Activated T-cell treated with anti-CD3 and anti-CD28 coated beads, Interleukin-2, amount 50 U/mL, for 72 hours (primary cell): ENCODE data around the gene PARP8. TPM values are rescaled to one million over a fixed set of nuclear protein-coding genes. Genes with fewer than 3 reads are reported as not detected.
"Not testable (repeated sequence)": the region's sequence is repeated elsewhere in the genome, so short reads cannot be mapped to it uniquely, and the experiment has no call there.

Experiments used
- ATAC-seq, 2 donors: fragments of 150-1000 bp; cut with Tn5 transposase; replicated peaks in 1 of 2; 2 replicates each; pipeline ENCODE4 v1.10.0; 2021; ENCODE audit warnings: moderate library complexity in 2 of 2, mild to moderate bottlenecking in 1 of 2
- DNase-seq, 2 donors: peaks; one replicate each; pipeline ENCODE4 v3.0.0; 2021 to 2022; ENCODE audit warnings: mixed read lengths in 1 of 2
- H3K27ac Mint-ChIP-seq: one replicate; pipeline ENCODE4 v1.8.0; 2022; ENCODE audit warnings: mild to moderate bottlenecking, moderate library complexity, mixed read lengths
- H3K27me3 Mint-ChIP-seq: one replicate; pipeline ENCODE4 v1.8.0; 2022; ENCODE audit warnings: low read depth, mixed read lengths
- H3K36me3 Mint-ChIP-seq, 2 donors: one replicate each; pipeline ENCODE4 v1.8.0; 2022; ENCODE audit warnings: mixed read lengths in 2 of 2, mild to moderate bottlenecking in 1 of 2; ENCODE audit not compliant: insufficient read depth in 2 of 2
- H3K4me1 Mint-ChIP-seq: one replicate; pipeline ENCODE4 v1.8.0; 2022; ENCODE audit warnings: low read depth, mixed read lengths
- H3K4me3 Mint-ChIP-seq, 2 donors: one replicate each; pipeline ENCODE4 v1.8.0; 2022; ENCODE audit warnings: mild to moderate bottlenecking in 2 of 2, mixed read lengths in 2 of 2, moderate library complexity in 2 of 2
- H3K9me3 Mint-ChIP-seq, 2 donors: one replicate each; pipeline ENCODE4 v1.8.0; 2022; ENCODE audit warnings: mixed read lengths in 2 of 2
- total RNA-seq, 2 donors: library from RNA; stranded (reverse); gene quantifications; one replicate each; pipeline ENCODE4 v1.2.3, GENCODE V29; 2022

The PARP8 gene
- total RNA-seq, 2 donors from 2014 or later, result 53.3 to 61.0 TPM

DNA sequence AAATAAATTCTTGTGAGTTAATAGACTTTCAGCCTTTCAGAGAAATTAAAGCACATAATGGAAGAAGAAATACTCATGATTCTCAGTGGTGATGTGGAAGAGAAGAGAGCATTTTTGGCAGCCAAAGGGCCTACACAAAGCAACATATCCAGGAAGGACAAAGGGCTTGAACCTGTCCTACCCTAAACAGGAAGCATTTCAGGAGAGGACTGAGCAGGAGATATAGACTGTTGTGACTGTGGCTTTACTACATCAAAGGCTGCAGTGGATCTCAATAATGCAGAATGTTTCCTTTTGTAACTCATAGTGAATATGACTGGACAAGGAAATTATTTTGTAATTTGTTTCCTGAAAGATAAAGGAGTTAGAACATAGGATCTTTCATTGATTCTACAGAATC is 1.3 kb upstream of the PARP8 start:
- H3K4me1 Mint-ChIP-seq, result peaks cover 26% of the 10 kb centered on the region
- no peaks in the 10 kb centered on the region for H3K9me3 Mint-ChIP-seq
- DNase-seq (no peak), ATAC-seq (no peak)
- peaks cover 9% of the 10 kb centered on the region in 2 donors for H3K36me3 Mint-ChIP-seq
- peak overlapping the region; percentile 99 for H3K27ac Mint-ChIP-seq
- peak overlapping the region; percentile 96 to 97 for H3K4me3 Mint-ChIP-seq
- no peaks in the 10 kb centered on the region for H3K27me3 Mint-ChIP-seq

DNA sequence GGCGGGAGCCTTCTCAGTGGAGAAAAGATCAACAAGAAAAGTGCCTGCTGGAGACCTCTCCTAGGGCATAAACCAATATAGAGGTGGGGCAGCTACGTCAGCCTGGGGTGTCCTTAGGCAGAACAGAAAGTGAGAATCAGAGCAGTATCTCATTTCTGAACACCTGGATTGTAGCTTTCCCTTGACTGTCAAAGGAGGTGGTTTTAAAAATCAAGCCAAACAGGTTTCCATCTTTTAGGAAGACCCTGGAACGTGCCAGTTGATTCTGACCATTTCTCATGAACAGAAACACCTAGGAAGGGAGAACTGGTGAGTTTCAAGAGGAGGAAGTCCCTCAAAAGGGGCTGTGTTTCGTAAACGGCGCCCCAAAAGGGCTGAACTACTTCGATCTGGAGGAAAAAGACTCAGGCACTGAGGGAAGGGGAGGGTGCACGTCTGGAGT is 655 bp upstream of the PARP8 start:
- peak overlapping the region; percentile 99 for H3K27ac Mint-ChIP-seq
- H3K4me1 Mint-ChIP-seq, result peaks cover 32% of the 10 kb centered on the region
- ATAC-seq, H3K9me3 Mint-ChIP-seq, H3K36me3 Mint-ChIP-seq, H3K27me3 Mint-ChIP-seq: not testable (repeated sequence)
- peak; percentile 38 to 40 for DNase-seq
- peak overlapping the region; percentile 96 to 97 for H3K4me3 Mint-ChIP-seq

DNA sequence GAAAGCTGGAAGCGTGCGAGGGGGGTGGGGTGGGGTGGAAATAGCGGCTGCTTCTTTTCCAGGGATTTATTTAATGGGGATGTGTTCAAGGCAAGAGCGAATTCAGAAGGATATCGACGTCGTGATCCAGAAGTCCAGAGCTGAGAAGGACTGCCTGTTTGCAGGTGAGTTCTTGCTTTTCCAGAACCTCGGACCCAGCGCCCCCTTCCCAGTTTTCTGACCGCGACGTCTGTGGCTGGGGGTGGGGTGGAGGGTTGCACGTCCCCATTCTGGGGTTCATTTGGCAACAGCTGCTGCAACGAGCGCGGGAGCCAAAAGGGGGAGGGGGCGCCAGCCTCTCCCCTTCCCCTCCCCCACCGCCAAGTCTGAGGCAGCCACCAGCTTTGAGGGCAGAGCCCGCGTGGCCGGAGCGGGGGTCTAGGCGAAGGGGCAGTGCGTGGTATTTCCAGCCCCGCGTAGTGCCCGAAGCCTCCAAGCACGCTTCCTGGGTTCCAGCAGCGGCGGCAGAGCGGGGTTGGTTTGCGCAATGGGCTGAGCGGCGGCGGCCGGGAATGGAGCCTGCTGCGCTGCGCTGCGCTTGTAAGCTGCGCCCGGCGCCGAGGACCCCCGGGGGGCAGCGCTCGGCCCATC is 701 bp downstream of the PARP8 start:
- Mint-ChIP-seq H3K9me3 (no peaks in the 10 kb centered on the region), H3K4me3 (peak overlapping the region; percentile 91 to 98), H3K4me1 (peaks cover 42% of the 10 kb centered on the region), H3K36me3 (peaks cover 7 to 9% of the 10 kb centered on the region in 2 donors), H3K27me3 (no peaks in the 10 kb centered on the region), H3K27ac (peak overlapping the region; percentile 98)
- ATAC-seq (peak; percentile 54 to 62), DNase-seq (peak; percentile 57 to 64)

DNA sequence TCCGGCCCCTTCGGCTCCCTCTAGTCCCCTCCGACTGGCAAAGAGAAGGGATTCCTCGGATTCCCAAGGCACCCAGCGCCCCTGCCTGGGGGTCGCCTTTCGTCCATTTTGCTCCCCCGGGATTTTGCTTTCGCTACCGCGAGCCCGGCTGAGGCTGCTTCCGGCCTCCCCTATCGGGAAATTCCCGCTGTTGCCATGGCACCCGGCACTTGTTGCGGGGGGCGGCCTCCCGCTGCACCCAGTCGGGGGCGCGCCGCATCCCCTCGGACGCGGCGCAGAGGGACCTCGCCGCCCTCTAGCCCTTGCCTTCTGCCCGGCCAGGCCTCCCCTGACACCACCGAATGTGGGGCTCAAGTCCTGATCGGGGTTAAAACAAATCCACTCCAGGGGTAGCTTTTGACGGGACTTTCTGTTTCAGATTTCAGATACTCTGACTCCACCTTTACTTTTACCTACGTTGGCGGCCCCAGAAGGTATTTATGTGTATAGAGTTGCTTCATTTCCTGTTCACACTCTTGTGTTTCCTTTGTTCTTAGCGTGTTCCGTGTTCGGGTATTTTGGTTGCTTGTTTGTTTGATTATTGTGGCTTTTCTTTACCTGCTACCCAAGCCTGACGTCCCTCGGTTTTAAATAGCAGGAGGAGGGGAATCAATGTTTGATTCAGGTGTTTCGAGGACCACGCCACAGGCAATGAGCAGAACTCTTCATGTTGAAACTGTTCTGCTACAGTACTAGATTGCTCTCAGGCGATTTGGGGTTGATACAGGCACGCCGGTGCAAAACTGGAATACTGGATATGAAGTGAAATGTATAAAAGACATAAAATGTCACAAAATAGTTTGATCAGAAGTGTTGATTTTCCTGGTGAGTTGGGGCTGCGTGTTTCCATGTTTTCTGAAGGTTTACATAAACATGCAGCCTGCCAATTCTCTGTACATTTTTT is 1.5 kb downstream of the PARP8 start:
- DNase-seq (peak; percentile 86), ATAC-seq (peak; percentile 77 to 82)
- H3K27ac Mint-ChIP-seq, result peak overlapping the region; percentile 98
- H3K4me3 Mint-ChIP-seq, result peak overlapping the region; percentile 91 to 98
- H3K36me3 Mint-ChIP-seq, result peaks cover 7 to 9% of the 10 kb centered on the region in 2 donors
- H3K4me1 Mint-ChIP-seq, result peaks cover 49% of the 10 kb centered on the region
- no peaks in the 10 kb centered on the region for H3K9me3 Mint-ChIP-seq
- H3K27me3 Mint-ChIP-seq, result no peaks in the 10 kb centered on the region

DNA sequence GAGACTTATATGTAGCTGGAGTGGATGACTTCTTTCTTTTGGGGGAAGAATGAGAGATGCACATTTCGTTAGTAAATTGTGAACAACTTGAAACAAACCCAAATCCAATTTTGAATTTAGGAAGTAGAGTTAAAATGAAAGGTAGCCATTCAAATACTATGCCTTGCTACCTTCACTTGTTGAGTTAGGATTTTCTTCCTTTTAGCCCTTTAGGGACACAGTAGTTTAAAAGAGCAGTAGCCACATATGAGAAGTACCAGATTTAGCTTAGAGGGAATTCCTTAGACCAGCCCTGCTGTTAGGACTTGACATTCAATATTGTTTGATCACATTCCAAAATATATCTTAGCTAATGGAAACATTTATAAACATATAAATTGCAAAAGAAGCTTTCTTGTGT is 2.2 kb downstream of the PARP8 start:
- not testable (repeated sequence) for ATAC-seq, H3K9me3 Mint-ChIP-seq, H3K27me3 Mint-ChIP-seq, H3K36me3 Mint-ChIP-seq, DNase-seq
- H3K4me3 Mint-ChIP-seq, result peak overlapping the region; percentile 91 to 98
- peaks cover 54% of the 10 kb centered on the region for H3K4me1 Mint-ChIP-seq
- H3K27ac Mint-ChIP-seq, result peak overlapping the region; percentile 98

DNA sequence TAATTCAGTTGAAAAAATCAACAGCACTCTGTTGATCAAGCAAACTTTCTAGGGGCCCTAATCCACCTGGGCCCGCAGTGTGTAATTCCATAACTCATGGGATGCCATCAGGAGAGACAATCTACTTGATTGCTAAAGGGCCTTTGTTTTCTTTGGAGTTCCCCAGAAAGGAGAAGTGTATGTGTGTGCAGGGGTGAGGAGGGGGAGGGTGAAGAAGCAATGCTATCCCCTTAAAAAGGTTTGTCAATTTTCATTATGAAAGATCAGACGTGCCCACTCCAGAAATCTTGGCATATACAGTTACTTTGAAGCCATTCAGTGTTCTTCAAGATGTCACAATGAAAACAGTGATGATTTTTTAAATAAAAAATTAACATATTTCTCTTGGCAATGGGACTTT is 6.2 kb downstream of the PARP8 start:
- no peaks in the 10 kb centered on the region for H3K9me3 Mint-ChIP-seq
- DNase-seq, result no peak
- peak overlapping the region; percentile 85 for H3K27ac Mint-ChIP-seq
- H3K4me1 Mint-ChIP-seq, result peaks cover 75% of the 10 kb centered on the region
- no peak for ATAC-seq
- peak overlapping the region in 1 of 2 donors; percentile 26 for H3K4me3 Mint-ChIP-seq
- no peaks in the 10 kb centered on the region for H3K27me3 Mint-ChIP-seq
- peaks cover 5 to 16% of the 10 kb centered on the region in 2 donors for H3K36me3 Mint-ChIP-seq

DNA sequence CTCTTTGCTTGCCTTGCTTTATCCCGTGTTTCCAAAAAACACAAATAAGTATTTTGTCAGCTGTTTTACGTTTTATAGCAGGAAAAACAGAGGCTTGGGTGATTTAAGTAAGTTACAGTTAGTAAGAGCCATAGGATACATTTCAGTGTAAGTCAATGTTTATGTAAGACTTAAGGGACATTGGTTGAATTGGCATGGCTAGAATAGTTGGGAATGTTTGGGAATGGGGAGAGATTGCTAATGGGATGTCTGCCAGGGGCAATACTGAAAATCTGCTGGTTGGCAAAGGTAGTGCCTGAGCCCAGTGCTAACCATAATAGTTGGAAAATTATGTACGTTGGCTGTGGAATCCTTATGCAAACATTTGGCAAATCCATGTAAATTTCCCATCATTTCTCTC is 7.0 kb downstream of the PARP8 start:
- Mint-ChIP-seq H3K36me3 (peaks cover 1 to 12% of the 10 kb centered on the region in 2 donors), H3K4me1 (peaks cover 75% of the 10 kb centered on the region), H3K27ac (peak overlapping the region; percentile 92)
- not testable (repeated sequence) for ATAC-seq, H3K9me3 Mint-ChIP-seq, DNase-seq, H3K4me3 Mint-ChIP-seq, H3K27me3 Mint-ChIP-seq

DNA sequence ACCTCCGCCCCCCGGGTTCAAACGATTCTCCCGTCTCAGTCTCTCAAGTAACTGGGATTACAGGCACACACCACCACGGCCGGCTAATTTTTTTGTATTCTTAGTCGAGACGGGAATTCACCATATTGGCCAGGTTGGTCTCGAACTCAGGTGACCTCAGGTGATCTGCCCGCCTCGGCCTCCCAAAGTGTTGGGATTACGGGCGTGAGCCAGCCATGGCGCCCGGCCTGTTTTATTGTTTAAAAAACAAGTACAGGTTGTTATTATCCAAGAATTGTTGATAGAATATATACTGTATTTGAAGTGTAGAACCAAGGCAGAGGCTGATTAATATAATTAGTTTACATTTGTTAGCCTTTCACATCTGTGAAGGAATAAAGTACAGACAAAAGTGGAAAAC is 8.9 kb downstream of the PARP8 start:
- peaks cover 76% of the 10 kb centered on the region for H3K4me1 Mint-ChIP-seq
- no peaks in the 10 kb centered on the region for H3K27me3 Mint-ChIP-seq
- no peak for DNase-seq
- H3K36me3 Mint-ChIP-seq, result peaks cover 1 to 12% of the 10 kb centered on the region in 2 donors
- no peak overlapping the region for H3K4me3 Mint-ChIP-seq
- no peak for ATAC-seq
- peak overlapping the region; percentile 42 for H3K27ac Mint-ChIP-seq
- H3K9me3 Mint-ChIP-seq, result no peaks in the 10 kb centered on the region

DNA sequence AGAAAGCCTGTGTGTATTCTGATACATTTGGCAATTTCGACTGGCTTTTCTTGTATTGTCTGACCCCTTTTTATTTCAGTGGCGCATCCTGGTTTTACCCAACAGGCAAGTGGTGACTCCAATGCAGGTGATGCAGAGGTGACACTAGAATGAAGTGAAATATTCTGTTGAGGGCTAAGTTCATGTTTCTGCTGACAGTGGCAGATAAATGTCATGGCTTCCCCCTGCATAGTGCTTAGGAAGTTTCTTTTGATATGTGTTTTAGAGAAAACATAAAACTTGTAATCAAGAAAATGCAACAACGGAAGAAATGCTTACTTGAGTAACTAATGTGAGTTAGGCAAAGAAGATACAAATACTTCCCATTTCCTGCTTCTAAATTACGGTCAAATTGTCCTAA is 13.1 kb downstream of the PARP8 start:
- H3K27me3 Mint-ChIP-seq, H3K36me3 Mint-ChIP-seq, H3K9me3 Mint-ChIP-seq, DNase-seq, ATAC-seq: not testable (repeated sequence)
- H3K27ac Mint-ChIP-seq, result peak overlapping the region; percentile 85
- H3K4me3 Mint-ChIP-seq, result peak overlapping the region; percentile 34 to 74
- peaks cover 61% of the 10 kb centered on the region for H3K4me1 Mint-ChIP-seq

DNA sequence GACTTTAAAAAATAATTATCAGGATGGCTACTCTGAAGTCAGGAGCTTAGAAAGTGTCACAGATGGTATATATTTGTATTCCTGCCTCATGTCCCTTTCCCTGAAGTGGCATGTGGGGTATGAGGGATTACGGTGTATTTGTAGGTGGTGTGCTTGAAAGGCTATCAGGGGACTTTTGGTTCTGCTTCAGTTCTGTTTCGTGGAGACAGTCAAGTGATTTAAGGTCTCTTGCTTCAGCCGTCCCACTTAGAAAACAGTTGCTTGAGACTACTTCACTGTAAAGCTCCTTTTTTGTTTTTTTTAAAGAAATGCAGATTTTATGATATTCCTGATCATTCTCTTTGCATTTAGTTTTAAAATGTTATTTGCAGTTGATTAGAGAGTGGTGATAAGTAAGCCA is 18.3 kb downstream of the PARP8 start:
- Mint-ChIP-seq H3K36me3 (peaks cover 19 to 31% of the 10 kb centered on the region in 2 donors), H3K9me3 (peaks cover 7 to 8% of the 10 kb centered on the region in 2 donors), H3K27me3 (no peaks in the 10 kb centered on the region), H3K4me3 (no peak overlapping the region), H3K4me1 (peaks cover 59% of the 10 kb centered on the region), H3K27ac (no peak overlapping the region)
- no peak for DNase-seq
- no peak for ATAC-seq

DNA sequence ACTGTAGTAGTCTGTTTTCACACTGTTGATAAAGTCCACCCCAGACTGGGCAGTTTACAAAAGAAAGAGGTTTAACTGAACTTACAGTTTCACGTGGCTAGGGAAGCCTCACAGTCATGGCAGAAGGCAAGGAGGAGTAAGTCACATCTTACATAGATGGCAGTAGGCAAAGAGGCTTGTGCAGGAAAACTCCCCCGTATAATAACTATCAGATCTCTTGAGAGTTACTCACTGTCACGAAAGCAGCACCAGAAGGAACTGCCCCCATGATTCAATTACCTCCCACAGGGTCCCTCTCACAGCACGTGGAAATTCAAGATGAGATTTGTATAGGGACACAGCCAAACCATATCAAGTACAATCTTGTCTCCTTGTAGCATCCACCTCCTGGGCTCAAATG is 21.1 kb downstream of the PARP8 start:
- DNase-seq (no peak), ATAC-seq (peak in 1 of 2 donors; percentile 42)
- peaks cover 20 to 33% of the 10 kb centered on the region in 2 donors for H3K36me3 Mint-ChIP-seq
- no peaks in the 10 kb centered on the region for H3K27me3 Mint-ChIP-seq
- peak overlapping the region; percentile 10 for H3K27ac Mint-ChIP-seq
- H3K4me1 Mint-ChIP-seq, result peaks cover 38% of the 10 kb centered on the region
- peaks cover 7 to 10% of the 10 kb centered on the region in 2 donors for H3K9me3 Mint-ChIP-seq
- no peak overlapping the region for H3K4me3 Mint-ChIP-seq

DNA sequence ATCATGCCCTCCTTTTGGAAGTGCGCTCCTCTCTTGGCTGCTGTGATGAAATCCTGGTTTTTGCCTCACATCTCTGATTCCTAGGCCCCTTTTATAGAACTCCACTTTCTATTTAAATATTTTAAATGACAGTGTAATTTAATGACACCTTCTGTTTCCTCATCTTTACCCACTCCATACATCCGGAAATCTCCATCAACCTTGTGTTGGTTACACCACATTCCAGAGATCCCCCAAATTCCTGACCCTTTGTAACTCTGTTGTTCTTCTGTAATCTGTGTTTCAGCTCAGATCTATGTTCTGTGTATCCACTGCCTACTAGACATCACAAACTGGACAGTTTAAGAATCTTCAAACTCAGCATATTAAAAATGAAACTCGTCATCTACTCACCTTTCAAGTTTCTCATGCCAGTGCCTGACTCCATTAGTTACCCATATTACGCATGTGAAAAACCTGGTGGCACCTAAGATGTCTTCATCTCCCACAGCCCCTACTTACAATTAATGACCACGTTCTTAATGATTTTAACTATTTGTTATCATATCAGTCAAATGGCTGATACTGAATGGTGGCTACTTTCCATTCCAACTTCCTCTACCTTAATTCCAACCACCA is 25.1 kb downstream of the PARP8 start:
- ATAC-seq (peak; percentile 40 to 58), DNase-seq (no peak)
- no peak overlapping the region for H3K4me3 Mint-ChIP-seq
- no peaks in the 10 kb centered on the region for H3K27me3 Mint-ChIP-seq
- peaks cover 5 to 7% of the 10 kb centered on the region in 2 donors for H3K9me3 Mint-ChIP-seq
- H3K27ac Mint-ChIP-seq, result no peak overlapping the region
- H3K36me3 Mint-ChIP-seq, result peaks cover 8 to 18% of the 10 kb centered on the region in 2 donors
- H3K4me1 Mint-ChIP-seq, result peaks cover 45% of the 10 kb centered on the region
